ENCODE data around the gene GBX1.

GBX1 gene

GRCh38 chr7:151110941-151111645 lies 56.4 kb downstream of the GBX1 start:
- peak in 1 of 2 experiments; percentile 60 for DNase-seq

- no peak for DNase-seq
These were observed 57.1 kb downstream of the GBX1 start for GRCh38 chr7:151110236-151110940.

GRCh38 chr7:151109094-151110048 lies 58.1 kb downstream of the GBX1 start:
- DNase-seq = no peak

- DNase-seq = no peak
These were observed 59.6 kb downstream of the GBX1 start for GRCh38 chr7:151107882-151108281.

- DNase-seq = no peak
These were observed 62.9 kb downstream of the GBX1 start for GRCh38 chr7:151104411-151105235.

- DNase-seq = no peak
These were observed 63.5 kb downstream of the GBX1 start for GRCh38 chr7:151103973-151104372.

- DNase-seq = no peak
These were observed 64.5 kb downstream of the GBX1 start for GRCh38 chr7:151102991-151103390.

- no peak for DNase-seq
These were observed 65.7 kb downstream of the GBX1 start for GRCh38 chr7:151101621-151102396.

- no peak for DNase-seq
These were observed 66.6 kb downstream of the GBX1 start for GRCh38 chr7:151100921-151101320.

- no peak for DNase-seq
These were observed 67.8 kb downstream of the GBX1 start for GRCh38 chr7:151099486-151100211.
